Effector memory CD4-positive, alpha-beta T cell (primary cell): ENCODE results near the gene ATF1.
"Not testable (repeated sequence)": the region's sequence is repeated elsewhere in the genome, so short reads cannot be mapped to it uniquely, and the experiment has no call there.

Experiments used
- DNase-seq, 3 donors: peaks; one replicate each; pipeline ENCODE4 v3.0.0-alpha.2; 2020
- H3K27ac ChIP-seq: 2 replicates; pipeline ENCODE4 v1.7.0; 2013; ENCODE audit warnings: mild to moderate bottlenecking, low read length, moderate library complexity; ENCODE audit not compliant: insufficient read depth, poor library complexity, severe bottlenecking
- H3K27me3 ChIP-seq: replicated peaks from 2 replicates; pipeline ENCODE4 v1.7.0; 2013; ENCODE audit warnings: mild to moderate bottlenecking, low read length; ENCODE audit not compliant: insufficient read depth, control insufficient read depth, poor library complexity, severe bottlenecking
- H3K36me3 ChIP-seq: 2 replicates; pipeline ENCODE4 v1.7.0; 2013; ENCODE audit warnings: mild to moderate bottlenecking, low read length, moderate library complexity; ENCODE audit not compliant: control insufficient read depth, insufficient read depth
- H3K4me1 ChIP-seq: 2 replicates; pipeline ENCODE4 v1.7.0; 2013; ENCODE audit warnings: low read length, mild to moderate bottlenecking; ENCODE audit not compliant: control insufficient read depth, insufficient read depth, poor library complexity, severe bottlenecking
- H3K4me3 ChIP-seq: 2 replicates; pipeline ENCODE4 v1.7.0; 2013; ENCODE audit warnings: low read length, low read depth, mild to moderate bottlenecking; ENCODE audit not compliant: insufficient read depth, poor library complexity, severe bottlenecking
- H3K9me3 ChIP-seq: 2 replicates; pipeline ENCODE4 v1.7.0; 2013; ENCODE audit warnings: mild to moderate bottlenecking, low read length, moderate library complexity; ENCODE audit not compliant: control insufficient read depth

The ATF1 gene

GRCh38 chr12:50845021-50845647, 81.2 kb downstream of the ATF1 start:
- H3K4me1 ChIP-seq: no peaks in the 10 kb centered on the region
- H3K9me3 ChIP-seq: no peaks in the 10 kb centered on the region
- no peaks in the 10 kb centered on the region for H3K36me3 ChIP-seq
- DNase-seq: no peak
- no peaks in the 10 kb centered on the region for H3K27me3 ChIP-seq
- no peak overlapping the region for H3K4me3 ChIP-seq
- H3K27ac ChIP-seq: no peak overlapping the region

GRCh38 chr12:50848963-50849362, 85.1 kb downstream of the ATF1 start:
- no peaks in the 10 kb centered on the region for H3K9me3 ChIP-seq
- no peaks in the 10 kb centered on the region for H3K4me1 ChIP-seq
- H3K27ac ChIP-seq: no peak overlapping the region
- H3K4me3 ChIP-seq: no peak overlapping the region
- H3K36me3 ChIP-seq: no peaks in the 10 kb centered on the region
- no peaks in the 10 kb centered on the region for H3K27me3 ChIP-seq
- no peak for DNase-seq

GRCh38 chr12:50855218-50855617, 91.3 kb downstream of the ATF1 start:
- H3K4me3 ChIP-seq, H3K36me3 ChIP-seq, H3K9me3 ChIP-seq, DNase-seq, H3K27me3 ChIP-seq, H3K4me1 ChIP-seq, H3K27ac ChIP-seq: not testable (repeated sequence)

- not testable (repeated sequence) for H3K4me1 ChIP-seq, H3K27me3 ChIP-seq, H3K36me3 ChIP-seq, H3K4me3 ChIP-seq, DNase-seq, H3K9me3 ChIP-seq, H3K27ac ChIP-seq
Observed at GRCh38 chr12:50855679-50856078, 91.8 kb downstream of the ATF1 start.

GRCh38 chr12:50859621-50860310, 95.9 kb downstream of the ATF1 start:
- H3K27me3 ChIP-seq: no peaks in the 10 kb centered on the region
- no peaks in the 10 kb centered on the region for H3K36me3 ChIP-seq
- H3K4me3 ChIP-seq: no peak overlapping the region
- no peaks in the 10 kb centered on the region for H3K4me1 ChIP-seq
- H3K9me3 ChIP-seq: no peaks in the 10 kb centered on the region
- H3K27ac ChIP-seq: no peak overlapping the region
- no peak for DNase-seq

GRCh38 chr12:50862316-50862715, 98.4 kb downstream of the ATF1 start:
- H3K9me3 ChIP-seq: no peaks in the 10 kb centered on the region
- H3K27ac ChIP-seq: no peak overlapping the region
- no peaks in the 10 kb centered on the region for H3K27me3 ChIP-seq
- no peak for DNase-seq
- no peak overlapping the region for H3K4me3 ChIP-seq
- no peaks in the 10 kb centered on the region for H3K4me1 ChIP-seq
- no peaks in the 10 kb centered on the region for H3K36me3 ChIP-seq

- H3K4me3 ChIP-seq: no peak overlapping the region
- no peak for DNase-seq
- H3K9me3 ChIP-seq: no peaks in the 10 kb centered on the region
- H3K27me3 ChIP-seq: no peaks in the 10 kb centered on the region
- no peaks in the 10 kb centered on the region for H3K36me3 ChIP-seq
- no peaks in the 10 kb centered on the region for H3K4me1 ChIP-seq
- no peak overlapping the region for H3K27ac ChIP-seq
Observed at GRCh38 chr12:50865266-50865665, 101.4 kb downstream of the ATF1 start.

GRCh38 chr12:50868881-50869280, 105.0 kb downstream of the ATF1 start:
- H3K27ac ChIP-seq, H3K4me1 ChIP-seq, H3K27me3 ChIP-seq, H3K4me3 ChIP-seq, H3K9me3 ChIP-seq, DNase-seq, H3K36me3 ChIP-seq: not testable (repeated sequence)
